ENCODE results near the gene XCL2. TPM values are rescaled to one million over a fixed set of nuclear protein-coding genes. Genes with fewer than 3 reads are reported as not detected.

Gene XCL2
- polyA plus RNA-seq, 1 of the 3 experiments (the other 2 are of a cell fraction), result not detected

- no peaks in the 10 kb centered on the region for H3K27me3 ChIP-seq (ENCODE audit: insufficient read depth)
- H3F3A ChIP-seq (replicated peaks; ENCODE audit: insufficient read depth), result no peaks in the 10 kb centered on the region
- H3K79me2 ChIP-seq (ENCODE audit: insufficient read depth), result no peaks in the 10 kb centered on the region
- POLR2A ChIA-PET, result no interaction called here
- TF ChIP-seq NFIC (IDR thresholded peaks at IDR 0.05; ENCODE audit: borderline replicate concordance), result no peak
- TF ChIP-seq FOXJ3 (CRISPR knock-in tag; IDR thresholded peaks at IDR 0.05), result no peak
- TF ChIP-seq IRF3 (IDR thresholded peaks at IDR 0.05; ENCODE audit: low read depth, low read length), result no peak
- no peak for TF ChIP-seq EP300 (IDR thresholded peaks at IDR 0.05; ENCODE audit: borderline replicate concordance in 1 of 2, low read depth in 1 of 2, low read length in 1 of 2)
- TF ChIP-seq EZH2phosphoT487 (IDR thresholded peaks at IDR 0.05; ENCODE audit: borderline replicate concordance, low read depth), result no peak
- no peak for TF ChIP-seq MAX (IDR thresholded peaks at IDR 0.05; ENCODE audit: low read depth)
- no peak for TF ChIP-seq TEAD4 (IDR thresholded peaks at IDR 0.05; ENCODE audit: borderline replicate concordance, insufficient read depth)
- no peak for TF ChIP-seq GABPA (IDR thresholded peaks at IDR 0.05; ENCODE audit: low read depth)
- TF ChIP-seq TCF12 (IDR thresholded peaks at IDR 0.05), result no peak
- H3K4me2 ChIP-seq, result no peak overlapping the region
- no peak overlapping the region for H2AFZ ChIP-seq (ENCODE audit: low read depth)
- DNase-seq, result no peak
- no peaks in the 10 kb centered on the region for H3K9me3 ChIP-seq
- no peaks in the 10 kb centered on the region for H4K20me1 ChIP-seq (ENCODE audit: insufficient read depth)
- H3K9ac ChIP-seq, result no peak overlapping the region
- no peak overlapping the region for H3K4me3 ChIP-seq (ENCODE audit: low read depth in 2 of 2, low read length in 1 of 2)
- H3K27ac ChIP-seq (ENCODE audit: low read depth in 2 of 2, low read length in 1 of 2), result no peak overlapping the region
- 53% methylated on average over 4 of the region's 4 CpGs for WGBS (ENCODE audit: low lambda C conversion rate)
- H3K4me1 ChIP-seq (ENCODE audit: control insufficient read depth in 1 of 2, insufficient read depth in 2 of 2, low read depth in 1 of 2, low read length in 1 of 2), result no peaks in the 10 kb centered on the region; a peak in 1 of 4 replicates
- CTCF ChIA-PET, result interaction anchor here (0.6 to 1.7 kb wide), 4 partner anchors 37 to 806 kb away, joined by 3 to 7 read pairs (median 4); no protein-coding TSS in a partner anchor
- H3K36me3 ChIP-seq (replicated peaks in 1 of 2; ENCODE audit: control insufficient read depth in 1 of 2, insufficient read depth in 2 of 2, low read length in 1 of 2), result no peaks in the 10 kb centered on the region
- no peaks in the 10 kb centered on the region for H3K9me2 ChIP-seq
These were observed 22.0 kb upstream of the XCL2 start for GRCh38 chr1:168565825-168566224.

- Histone ChIP-seq H2AFZ (ENCODE audit: low read depth) (no peak overlapping the region), H3K27ac (ENCODE audit: low read depth in 2 of 2, low read length in 1 of 2) (no peak overlapping the region), H3K79me2 (ENCODE audit: insufficient read depth) (no peaks in the 10 kb centered on the region), H4K20me1 (ENCODE audit: insufficient read depth) (no peaks in the 10 kb centered on the region), H3F3A (replicated peaks; ENCODE audit: insufficient read depth) (no peaks in the 10 kb centered on the region), H3K4me3 (ENCODE audit: low read depth in 2 of 2, low read length in 1 of 2) (no peak overlapping the region), H3K9me2 (no peaks in the 10 kb centered on the region), H3K4me2 (no peak overlapping the region), H3K27me3 (ENCODE audit: insufficient read depth) (no peaks in the 10 kb centered on the region), H3K9ac (no peak overlapping the region), H3K9me3 (no peaks in the 10 kb centered on the region), H3K36me3 (replicated peaks in 1 of 2; ENCODE audit: control insufficient read depth in 1 of 2, insufficient read depth in 2 of 2, low read length in 1 of 2) (no peaks in the 10 kb centered on the region), H3K4me1 (ENCODE audit: control insufficient read depth in 1 of 2, insufficient read depth in 2 of 2, low read depth in 1 of 2, low read length in 1 of 2) (no peaks in the 10 kb centered on the region; a peak in 1 of 4 replicates)
- CTCF ChIA-PET, result no interaction called here
- no peak for TF ChIP-seq RCOR1 (IDR thresholded peaks at IDR 0.05; ENCODE audit: low read length)
- no peak for TF ChIP-seq FOSL2 (IDR thresholded peaks at IDR 0.05; ENCODE audit: borderline replicate concordance, low read depth)
- TF ChIP-seq RXRA (IDR thresholded peaks at IDR 0.05; ENCODE audit: borderline replicate concordance, low read depth), result no peak
- no peak for TF ChIP-seq FOXM1 (IDR thresholded peaks at IDR 0.05; ENCODE audit: low read depth)
- TF ChIP-seq JUND (IDR thresholded peaks at IDR 0.05), result no peak
- no peak for TF ChIP-seq USF2 (IDR thresholded peaks at IDR 0.05; ENCODE audit: borderline replicate concordance, low read depth, low read length)
- no peak for TF ChIP-seq SIN3A (IDR thresholded peaks at IDR 0.05; ENCODE audit: borderline replicate concordance, low read depth, low read length)
- TF ChIP-seq MAX (IDR thresholded peaks at IDR 0.05; ENCODE audit: low read depth), result no peak
- no peak for TF ChIP-seq EP300 (IDR thresholded peaks at IDR 0.05; ENCODE audit: borderline replicate concordance in 1 of 2, low read depth in 1 of 2, low read length in 1 of 2)
- TF ChIP-seq NRF1 (IDR thresholded peaks at IDR 0.05; ENCODE audit: low read depth, low read length), result no peak
- 45% methylated on average over 2 of the region's 2 CpGs for WGBS (ENCODE audit: low lambda C conversion rate)
- DNase-seq, result no peak
- POLR2A ChIA-PET, result no interaction called here
These were observed 18.2 kb upstream of the XCL2 start for GRCh38 chr1:168561989-168562388.
